A673 (cell line): ENCODE measurements around the gene TSPAN14. TPM values are rescaled to one million over a fixed set of nuclear protein-coding genes. Genes with fewer than 3 reads are reported as not detected.

ENCODE experiments used
- BruUV-seq: library from RNA; stranded (reverse); fragments of 400-500 nt; replicated peaks from 2 replicates; lab custom pipeline; 2021; lab: Mats Ljungman, UMichigan
- CTCF ChIA-PET: fragments of 300-600 bp; sonication (Branson Sonifier 250); formaldehyde crosslinking; loops from one replicate; lab custom pipeline; 2022; ENCODE audit warnings: antibody characterized with exemption; lab: Charles Lee
- POLR2A ChIA-PET: fragments of 300-600 bp; sonication (Branson Sonifier 250); formaldehyde crosslinking; loops from one replicate; lab custom pipeline; 2022; ENCODE audit warnings: antibody characterized with exemption; ENCODE audit not compliant: low non-redundant PET; lab: Charles Lee
- DNase-seq: peaks from one replicate; pipeline ENCODE4 v3.0.0-alpha.2; 2015; ENCODE audit warnings: low spot score
- H3K27ac ChIP-seq: fragments of 200-600 bp; sonication (generic); 2 replicates; pipeline ENCODE4 v1.5.1; 2016; ENCODE audit warnings: mixed run types, low read depth, mild to moderate bottlenecking, mixed read lengths, antibody characterized with exemption, low read length; ENCODE audit not compliant: poor library complexity, severe bottlenecking
- H3K27me3 ChIP-seq: fragments of 200-600 bp; sonication (generic); replicated peaks from 2 replicates; pipeline ENCODE4 v1.6.1; 2017; ENCODE audit warnings: mixed run types, low read depth, mild to moderate bottlenecking, mixed read lengths, antibody characterized with exemption, low read length; ENCODE audit not compliant: insufficient read depth, poor library complexity
- H3K36me3 ChIP-seq: fragments of 200-600 bp; sonication (generic); 2 replicates; pipeline ENCODE4 v1.6.1; 2016; ENCODE audit warnings: mixed run types, mild to moderate bottlenecking, mixed read lengths, antibody characterized with exemption, low read length; ENCODE audit not compliant: insufficient read depth, poor library complexity, severe bottlenecking
- H3K4me1 ChIP-seq: fragments of 200-600 bp; sonication (generic); 2 replicates; pipeline ENCODE4 v1.6.1; 2017; ENCODE audit warnings: mixed run types, mild to moderate bottlenecking, mixed read lengths, antibody characterized with exemption, low read length; ENCODE audit not compliant: insufficient read depth, poor library complexity, severe bottlenecking
- H3K4me3 ChIP-seq: fragments of 200-600 bp; sonication (generic); 2 replicates; pipeline ENCODE4 v1.5.1; 2016; ENCODE audit warnings: low read depth, mixed run types, mild to moderate bottlenecking, mixed read lengths, low read length; ENCODE audit not compliant: poor library complexity, severe bottlenecking
- H3K9me3 ChIP-seq: fragments of 200-600 bp; sonication (generic); 2 replicates; pipeline ENCODE4 v1.6.1; 2016; ENCODE audit warnings: mixed run types, low read depth, mild to moderate bottlenecking, mixed read lengths, antibody characterized with exemption, low read length; ENCODE audit not compliant: poor library complexity, severe bottlenecking
- CTCF ChIP-seq: fragments of 300-800, 200-600 bp; sonication (generic); conservative IDR thresholded peaks from 2 replicates; pipeline ENCODE4 v1.5.1; 2017; ENCODE audit warnings: low read depth, mild to moderate bottlenecking, antibody characterized with exemption, low read length, moderate library complexity, mixed read lengths
- EZH2 ChIP-seq: fragments of 200-600 bp; sonication (generic); IDR thresholded peaks from 2 replicates; pipeline ENCODE4 v1.6.1; 2017; ENCODE audit warnings: borderline replicate concordance, low read depth, mild to moderate bottlenecking, mixed read lengths, antibody characterized with exemption, low read length; ENCODE audit not compliant: poor library complexity, severe bottlenecking
- intact Hi-C: fragments of 100-400 bp; cut with micrococcal nuclease; formaldehyde crosslinking; loops from one replicate; pipeline ENCODE4 v1.10.0; 2022; ENCODE audit not compliant: unreplicated experiment
- total RNA-seq: library from RNA; stranded (reverse); gene quantifications from 2 replicates; pipeline ENCODE4 v1.2.3, GENCODE V29; 2021

TSPAN14 gene
- total RNA-seq, 1 experiment from 2014 or later: 50.4 TPM

DNA sequence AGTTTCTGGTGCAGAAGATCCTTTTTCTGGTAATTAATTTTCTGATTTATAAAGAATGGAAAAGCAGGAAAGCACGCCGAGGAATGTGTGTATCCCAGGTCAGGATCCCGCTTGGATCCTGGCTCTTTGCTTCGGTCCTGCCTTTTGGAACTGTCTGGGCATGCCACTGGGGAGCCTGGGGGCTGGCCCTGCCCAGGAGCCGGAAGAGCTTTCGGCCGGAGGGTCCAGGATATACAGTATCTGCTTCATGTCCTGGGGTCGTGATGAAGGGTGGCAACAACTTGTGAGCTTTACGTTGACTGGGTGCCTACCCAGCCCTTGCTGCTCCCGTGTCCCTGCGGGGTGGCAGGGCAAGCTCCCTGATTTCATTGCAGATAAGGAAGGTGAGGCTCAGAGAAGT lies 86.0 kb downstream of the TSPAN14 start:
- H3K4me3 ChIP-seq: no peak overlapping the region
- H3K27ac ChIP-seq: no peak overlapping the region
- TF ChIP-seq CTCF (no peak), EZH2 (no peak)
- no peak for DNase-seq
- H3K4me1 ChIP-seq: no peaks in the 10 kb centered on the region
- ChIA-PET CTCF (no interaction called here), POLR2A (no interaction called here)
- no TSS peak for BruUV-seq
- no peaks in the 10 kb centered on the region for H3K9me3 ChIP-seq
- H3K36me3 ChIP-seq: no peaks in the 10 kb centered on the region
- H3K27me3 ChIP-seq: no peaks in the 10 kb centered on the region
- intact Hi-C loops: no loop called here

- Histone ChIP-seq H3K27me3 (no peaks in the 10 kb centered on the region), H3K4me3 (no peak overlapping the region), H3K36me3 (no peaks in the 10 kb centered on the region), H3K27ac (no peak overlapping the region), H3K4me1 (no peaks in the 10 kb centered on the region), H3K9me3 (no peaks in the 10 kb centered on the region)
- DNase-seq: no peak
- no peak for TF ChIP-seq CTCF
- TF ChIP-seq EZH2: no peak
- CTCF ChIA-PET: no interaction called here
- POLR2A ChIA-PET: no interaction called here
- BruUV-seq: no TSS peak
- intact Hi-C loops: no loop called here
These were observed 86.5 kb downstream of the TSPAN14 start for GRCh38 chr10:80540618-80540980.

DNA sequence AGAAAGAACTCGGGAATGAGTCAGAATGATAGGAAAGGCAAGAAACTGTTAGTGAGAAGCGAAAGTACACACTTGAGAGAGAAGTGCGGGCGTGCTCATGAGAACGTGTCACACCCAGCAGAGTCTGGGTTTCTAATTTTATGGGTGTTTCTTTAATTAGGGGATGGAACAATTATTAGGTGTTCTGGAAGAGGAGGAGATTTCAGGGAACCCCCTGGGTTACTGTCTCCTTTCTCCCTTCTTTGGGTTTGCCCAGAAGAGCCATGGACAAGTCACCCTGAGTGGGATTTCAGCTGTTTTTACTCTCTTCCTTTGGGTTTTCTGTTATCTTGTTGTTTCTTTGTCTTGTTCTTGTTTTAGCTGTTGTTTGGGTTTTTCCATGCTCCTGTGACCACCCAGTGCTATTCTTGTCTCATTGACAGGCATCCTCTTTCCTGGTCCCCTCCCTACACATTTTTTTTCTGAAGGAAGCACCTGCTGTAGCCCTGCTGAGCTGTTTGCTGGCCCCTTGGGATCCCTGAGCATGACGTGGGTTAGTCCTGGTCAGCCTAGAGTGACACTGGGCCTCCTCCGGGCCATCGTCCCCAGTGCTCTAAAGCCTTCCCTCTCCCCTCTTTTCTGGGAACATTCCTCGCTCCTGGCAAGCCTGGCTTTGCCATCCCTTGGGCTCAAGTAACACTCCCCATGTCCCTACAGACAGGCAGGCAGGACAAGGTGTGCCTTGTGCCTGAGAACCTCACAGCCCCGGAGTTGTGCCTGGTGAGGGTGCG lies 87.1 kb downstream of the TSPAN14 start:
- Histone ChIP-seq H3K36me3 (no peaks in the 10 kb centered on the region), H3K4me3 (no peak overlapping the region), H3K27me3 (no peaks in the 10 kb centered on the region), H3K4me1 (no peaks in the 10 kb centered on the region), H3K9me3 (no peaks in the 10 kb centered on the region), H3K27ac (no peak overlapping the region)
- no peak for DNase-seq
- BruUV-seq: no TSS peak
- POLR2A ChIA-PET: no interaction called here
- TF ChIP-seq EZH2 (no peak), CTCF (no peak)
- intact Hi-C loops: no loop called here
- CTCF ChIA-PET: interaction anchor here (1.1 kb wide), 1 partner anchor 55 kb away, joined by 4 read pairs; no protein-coding TSS in a partner anchor
